ENCODE measurements around the gene PNLIPRP2.

DNA sequence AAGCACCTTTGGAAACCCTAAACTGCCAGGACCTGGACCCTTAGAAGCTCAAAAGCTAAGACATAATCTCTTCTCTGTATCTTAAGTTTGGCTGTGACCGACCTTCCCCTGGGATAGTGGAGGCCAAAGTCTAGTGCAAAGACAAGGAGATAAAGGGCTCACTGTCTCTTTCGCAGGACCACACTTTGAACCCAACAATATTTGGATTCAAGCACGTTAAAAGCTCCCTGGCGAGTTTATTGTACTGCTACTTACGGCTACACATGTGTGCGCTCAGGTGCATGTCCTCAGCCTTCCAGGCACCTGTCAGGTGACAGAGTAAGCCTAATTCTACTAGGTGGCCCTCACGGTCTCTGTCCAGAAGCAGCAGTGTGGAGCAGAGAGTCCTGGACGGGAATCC, 55.9 kb downstream of the PNLIPRP2 start:
- TF ChIP-seq EZH2 (IDR thresholded peaks at IDR 0.05; ENCODE audit: borderline replicate concordance, low read depth, low read length, severe bottlenecking), result no peak
- TF ChIP-seq, protein P1, sequence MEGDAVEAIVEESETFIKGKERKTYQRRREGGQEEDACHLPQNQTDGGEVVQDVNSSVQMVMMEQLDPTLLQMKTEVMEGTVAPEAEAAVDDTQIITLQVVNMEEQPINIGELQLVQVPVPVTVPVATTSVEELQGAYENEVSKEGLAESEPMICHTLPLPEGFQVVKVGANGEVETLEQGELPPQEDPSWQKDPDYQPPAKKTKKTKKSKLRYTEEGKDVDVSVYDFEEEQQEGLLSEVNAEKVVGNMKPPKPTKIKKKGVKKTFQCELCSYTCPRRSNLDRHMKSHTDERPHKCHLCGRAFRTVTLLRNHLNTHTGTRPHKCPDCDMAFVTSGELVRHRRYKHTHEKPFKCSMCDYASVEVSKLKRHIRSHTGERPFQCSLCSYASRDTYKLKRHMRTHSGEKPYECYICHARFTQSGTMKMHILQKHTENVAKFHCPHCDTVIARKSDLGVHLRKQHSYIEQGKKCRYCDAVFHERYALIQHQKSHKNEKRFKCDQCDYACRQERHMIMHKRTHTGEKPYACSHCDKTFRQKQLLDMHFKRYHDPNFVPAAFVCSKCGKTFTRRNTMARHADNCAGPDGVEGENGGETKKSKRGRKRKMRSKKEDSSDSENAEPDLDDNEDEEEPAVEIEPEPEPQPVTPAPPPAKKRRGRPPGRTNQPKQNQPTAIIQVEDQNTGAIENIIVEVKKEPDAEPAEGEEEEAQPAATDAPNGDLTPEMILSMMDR (IDR thresholded peaks at IDR 0.05; ENCODE audit: borderline replicate concordance, extremely low read depth, low read length, poor library complexity, severe bottlenecking), result no peak
